Activated CD8-positive, alpha-beta memory T cell treated with anti-CD3 and anti-CD28 coated beads, Interleukin-2, amount 50 U/mL, for 24 hours (primary cell): ENCODE data around the gene OR7G2.
"Not testable (repeated sequence)": the region's sequence is repeated elsewhere in the genome, so short reads cannot be mapped to it uniquely, and the experiment has no call there.

Source experiments
- DNase-seq: peaks from one replicate; pipeline ENCODE4 v3.0.0-alpha.2; 2020; ENCODE audit errors: extremely low read depth

The OR7G2 gene

DNA sequence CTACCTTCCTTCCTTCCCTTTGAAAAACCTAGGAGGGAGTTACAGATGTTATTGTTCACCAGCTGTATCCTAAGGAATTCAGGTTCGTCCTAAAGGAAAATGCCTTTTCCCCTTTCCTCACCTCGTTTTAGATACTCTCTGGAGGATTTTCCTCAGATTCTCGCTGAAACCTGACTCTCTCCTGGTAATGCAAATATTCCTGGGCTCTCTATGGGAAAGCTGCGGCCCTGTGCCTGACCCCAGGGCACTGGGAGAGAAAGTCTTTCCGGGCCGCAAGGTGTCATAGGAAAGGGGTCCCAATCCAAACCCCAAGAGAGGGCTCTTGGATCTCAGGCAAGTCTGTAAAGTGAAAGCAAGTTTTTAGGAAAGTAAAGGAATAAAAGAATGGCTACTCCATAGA, 33.5 kb downstream of the OR7G2 start:
- no peak for DNase-seq

GRCh38 chr19:9071720-9072119, 35.6 kb downstream of the OR7G2 start:
- not testable (repeated sequence) for DNase-seq

DNA sequence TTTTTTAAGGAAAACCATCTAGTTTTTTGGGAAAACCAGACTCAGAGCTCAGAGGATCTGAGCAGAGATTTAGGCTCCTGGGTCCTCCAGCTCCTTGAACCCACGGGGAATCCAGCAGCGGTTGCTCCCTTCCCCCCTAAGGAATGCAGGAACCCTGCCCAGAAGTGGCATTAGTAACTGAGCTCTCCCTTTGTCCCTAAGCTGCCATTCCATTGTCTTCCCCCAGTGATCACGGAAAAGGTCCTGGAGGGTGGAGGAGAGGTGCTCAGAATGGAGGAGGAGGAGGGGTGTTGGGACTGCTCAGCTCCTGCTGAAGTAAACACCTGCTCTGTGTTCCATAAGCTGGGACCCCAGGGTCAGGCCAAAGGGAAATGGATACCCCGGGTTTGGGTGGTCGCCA, 37.2 kb downstream of the OR7G2 start:
- no peak for DNase-seq

GRCh38 chr19:9065457-9066014, 41.7 kb downstream of the OR7G2 start:
- DNase-seq, result no peak

DNA sequence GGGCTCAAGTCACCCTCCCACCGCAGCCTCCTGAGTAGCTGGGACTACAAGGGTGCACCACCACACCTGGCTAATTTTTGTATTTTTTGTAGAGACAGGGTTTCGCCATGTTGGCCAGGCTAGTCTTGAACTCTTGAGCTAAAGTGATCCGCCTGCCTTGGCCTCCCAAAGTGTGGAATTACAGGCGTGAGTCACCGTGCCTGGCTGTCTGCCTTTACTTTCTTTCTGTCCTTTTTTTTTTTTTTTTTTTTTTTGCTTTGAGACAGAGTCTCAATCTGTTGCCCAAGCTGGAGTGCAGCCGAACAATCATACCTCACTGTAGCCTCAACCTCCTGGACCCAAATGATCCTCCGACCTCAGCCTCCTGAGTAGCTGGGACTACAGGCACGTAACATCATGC, 45.4 kb downstream of the OR7G2 start:
- no peak for DNase-seq

GRCh38 chr19:9060564-9061340, 46.5 kb downstream of the OR7G2 start:
- DNase-seq, result no peak

- no peak for DNase-seq
These were observed 48.2 kb downstream of the OR7G2 start for GRCh38 chr19:9058905-9059667.

GRCh38 chr19:9057505-9058258, 49.6 kb downstream of the OR7G2 start:
- no peak for DNase-seq

DNA sequence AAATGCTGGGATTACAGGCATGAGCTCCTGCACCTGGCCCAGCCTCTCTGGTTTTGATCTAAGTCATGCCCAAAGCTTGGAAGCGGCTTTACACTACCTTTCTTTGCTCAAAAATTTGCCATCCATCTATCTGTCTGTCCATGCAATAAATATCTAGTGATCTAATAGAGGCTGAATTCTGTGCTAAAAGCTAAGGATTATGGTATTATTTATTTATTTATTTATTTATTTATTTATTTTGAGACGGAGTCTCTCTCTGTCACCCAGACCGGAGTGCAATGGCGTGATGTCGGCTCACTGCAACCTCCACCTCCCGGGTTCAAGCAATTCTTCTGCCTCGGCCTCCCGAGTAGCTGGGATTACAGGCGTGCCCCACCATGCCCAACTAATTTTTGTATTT, 51.1 kb downstream of the OR7G2 start:
- DNase-seq, result not testable (repeated sequence)

DNA sequence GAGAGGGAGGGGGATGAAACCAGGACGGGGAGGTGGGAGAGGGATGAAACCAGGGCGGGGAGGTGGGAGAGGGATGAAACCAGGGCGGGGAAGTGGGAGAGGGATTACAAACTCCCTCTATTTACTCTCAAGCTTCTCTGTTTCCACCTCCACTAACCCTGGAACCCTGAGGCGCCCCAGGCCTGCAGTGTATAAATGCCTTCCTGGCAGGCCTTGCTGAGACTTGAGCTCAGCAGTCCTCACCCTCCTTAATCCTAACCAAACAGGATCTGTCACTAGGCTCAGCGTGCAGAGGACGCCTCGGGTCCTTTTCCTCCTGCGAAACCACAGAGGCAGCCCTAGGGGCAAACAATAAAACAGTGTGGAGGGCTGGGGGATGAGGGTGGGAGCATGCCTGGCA, 52.5 kb downstream of the OR7G2 start:
- DNase-seq, result no peak

DNA sequence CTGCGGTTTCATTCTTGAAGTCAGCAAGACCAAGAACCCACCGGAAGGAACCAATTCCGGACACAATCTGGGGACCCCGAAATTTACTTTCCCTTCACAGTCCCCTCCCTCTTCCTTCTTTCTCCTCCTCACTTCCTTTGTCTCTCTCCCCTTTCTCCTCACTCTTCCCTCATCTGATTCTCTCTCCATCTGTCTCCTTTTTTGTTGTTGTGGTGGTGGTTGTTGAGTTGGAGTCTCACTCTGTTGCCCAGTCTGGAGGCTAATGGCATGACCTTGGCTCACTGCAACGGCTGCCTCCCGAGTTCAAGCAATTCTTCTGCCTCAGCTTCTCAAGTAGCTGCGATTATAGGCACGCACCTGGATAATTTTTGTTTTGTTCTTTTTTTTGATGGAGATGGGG, 53.1 kb downstream of the OR7G2 start:
- no peak for DNase-seq

DNA sequence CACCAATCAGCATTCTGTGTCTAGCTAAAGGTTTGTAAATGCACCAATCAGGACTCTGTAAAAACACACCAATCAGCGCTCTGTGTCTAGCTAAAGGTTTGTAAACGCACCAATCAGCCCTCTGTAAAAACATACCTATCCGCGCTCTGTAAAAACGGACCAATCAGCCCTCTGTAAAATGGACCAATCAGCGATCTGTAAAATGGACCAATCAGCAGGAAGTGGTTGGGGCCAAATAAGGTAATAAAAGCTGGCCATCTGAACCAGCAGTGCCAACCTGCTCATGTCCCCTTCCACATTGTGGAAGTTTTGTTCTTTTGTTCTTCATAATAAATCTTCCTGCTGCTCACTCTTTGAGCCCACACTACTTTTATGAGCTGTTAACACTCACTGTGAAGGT, 53.6 kb downstream of the OR7G2 start:
- not testable (repeated sequence) for DNase-seq

DNA sequence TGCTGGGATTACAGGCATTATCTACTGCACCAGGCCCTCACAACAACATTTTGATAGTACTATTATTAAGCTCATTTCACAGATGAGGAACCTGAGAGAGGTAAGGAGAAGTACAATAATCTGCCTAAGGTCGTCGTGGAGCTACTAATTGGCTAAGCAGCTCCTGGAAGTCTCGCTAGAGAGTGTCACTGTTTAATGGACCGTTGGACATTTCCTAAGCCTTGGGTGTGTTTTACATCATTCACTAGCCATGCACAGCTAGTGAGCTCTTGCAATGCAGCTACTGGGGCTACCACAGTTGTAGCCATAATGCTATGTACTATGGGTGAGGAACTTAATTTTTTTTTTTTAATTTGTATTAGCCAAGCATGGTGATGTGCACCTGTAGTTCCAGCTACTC, 54.4 kb downstream of the OR7G2 start:
- DNase-seq, result no peak
